LHCN-M2 (cell line): ENCODE data around the gene LIMK1. TPM values are rescaled to one million over a fixed set of nuclear protein-coding genes. Genes with fewer than 3 reads are reported as not detected.

Experiments
- DNase-seq: peaks from one replicate; pipeline ENCODE4 v3.0.0-alpha.2; 2012; ENCODE audit warnings: low read depth
- total RNA-seq: library from RNA; depleted of rRNA; stranded (reverse); fragments of >200 nt; gene quantifications from 2 replicates; pipeline ENCODE4 v1.2.3, GENCODE V29; 2014

Gene LIMK1
- total RNA-seq, 1 experiment from 2014 or later, result 121 TPM

DNA sequence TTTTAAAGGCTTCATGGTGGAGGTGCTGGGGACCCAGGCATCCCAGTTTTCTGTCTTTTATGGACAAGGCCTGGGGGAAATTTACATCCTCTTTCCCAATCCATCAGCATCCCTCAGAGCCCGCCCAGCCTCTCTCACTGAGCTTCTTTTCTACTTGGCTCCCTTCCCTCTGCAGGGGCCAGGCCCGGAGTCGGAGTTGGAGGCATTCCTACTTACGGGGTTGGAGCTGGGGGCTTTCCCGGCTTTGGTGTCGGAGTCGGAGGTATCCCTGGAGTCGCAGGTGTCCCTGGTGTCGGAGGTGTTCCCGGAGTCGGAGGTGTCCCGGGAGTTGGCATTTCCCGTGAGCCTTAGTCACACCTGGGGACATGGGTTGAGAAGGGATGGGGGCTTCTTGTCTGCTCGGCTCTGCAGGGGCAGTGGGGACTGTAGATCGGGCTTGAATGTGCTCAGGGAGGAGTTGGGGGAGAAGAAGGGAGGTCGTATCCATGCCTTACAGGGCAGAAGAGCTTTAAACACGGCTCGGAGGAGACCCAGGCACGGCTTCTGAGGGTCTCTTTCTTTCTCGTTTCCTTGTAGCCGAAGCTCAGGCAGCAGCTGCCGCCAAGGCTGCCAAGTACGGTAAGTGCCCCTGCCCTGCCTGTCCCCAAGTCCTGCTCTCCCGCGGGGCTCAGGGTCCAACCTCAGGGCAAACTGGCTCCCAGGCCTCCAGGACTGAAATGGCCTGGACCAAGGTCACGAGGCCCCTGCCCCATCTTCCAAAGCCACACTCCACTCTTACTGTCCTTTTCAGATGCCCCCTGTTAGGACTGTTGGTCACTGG, 27.3 kb upstream of the LIMK1 start:
- DNase-seq, result no peak

DNA sequence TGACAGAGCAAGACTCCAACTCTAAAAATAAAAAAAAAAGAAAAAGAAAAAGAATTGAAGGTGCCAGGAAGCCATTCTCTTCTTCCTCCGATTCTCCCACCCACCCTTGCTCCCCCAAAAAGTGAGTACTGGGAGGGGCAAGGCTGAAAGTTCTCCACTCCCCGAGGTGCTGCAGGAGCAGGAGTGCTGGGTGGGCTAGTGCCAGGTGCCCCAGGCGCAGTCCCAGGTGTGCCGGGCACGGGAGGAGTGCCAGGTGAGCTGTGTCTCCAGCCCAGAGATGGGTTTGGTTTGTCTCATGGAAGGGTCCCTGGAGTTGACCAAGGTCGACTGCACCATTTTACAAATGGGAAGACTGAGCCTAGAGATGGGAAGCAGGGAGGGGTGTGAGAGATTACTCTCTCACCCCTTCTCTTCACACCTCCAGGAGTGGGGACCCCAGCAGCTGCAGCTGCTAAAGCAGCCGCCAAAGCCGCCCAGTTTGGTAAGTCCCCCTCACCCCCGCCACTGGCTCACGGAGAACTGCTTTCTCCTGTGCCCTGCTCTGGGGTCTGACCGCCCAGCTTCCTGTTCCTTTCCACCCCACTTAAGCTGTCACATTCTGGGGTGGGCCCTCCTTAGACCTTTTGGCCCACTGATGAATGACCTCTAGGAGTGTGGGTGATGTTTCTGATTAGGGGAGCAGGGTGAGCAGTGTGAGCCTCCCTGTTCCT, 26.2 kb upstream of the LIMK1 start:
- DNase-seq, result no peak

DNA sequence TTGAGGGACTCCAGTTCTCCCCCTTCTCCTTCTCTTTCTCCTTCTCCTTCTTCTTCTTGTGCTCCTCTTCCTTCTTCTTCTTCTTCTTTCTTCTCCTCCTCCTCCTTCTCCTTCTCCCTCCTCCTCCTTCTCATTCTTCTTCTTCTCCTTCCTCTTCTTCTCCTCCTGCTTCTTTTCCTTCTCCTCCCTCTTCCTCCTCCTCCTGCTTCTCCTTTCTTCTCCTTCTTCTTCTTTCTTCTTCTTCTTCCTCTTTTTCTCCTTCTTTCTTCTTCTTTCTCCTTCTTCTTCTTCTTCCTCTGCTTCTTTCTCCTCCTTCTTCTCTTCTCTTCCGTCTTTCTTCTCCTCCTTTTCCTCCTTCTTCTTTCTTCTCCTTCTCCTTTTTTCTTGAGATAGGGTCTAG, 25.6 kb upstream of the LIMK1 start:
- no peak for DNase-seq

DNA sequence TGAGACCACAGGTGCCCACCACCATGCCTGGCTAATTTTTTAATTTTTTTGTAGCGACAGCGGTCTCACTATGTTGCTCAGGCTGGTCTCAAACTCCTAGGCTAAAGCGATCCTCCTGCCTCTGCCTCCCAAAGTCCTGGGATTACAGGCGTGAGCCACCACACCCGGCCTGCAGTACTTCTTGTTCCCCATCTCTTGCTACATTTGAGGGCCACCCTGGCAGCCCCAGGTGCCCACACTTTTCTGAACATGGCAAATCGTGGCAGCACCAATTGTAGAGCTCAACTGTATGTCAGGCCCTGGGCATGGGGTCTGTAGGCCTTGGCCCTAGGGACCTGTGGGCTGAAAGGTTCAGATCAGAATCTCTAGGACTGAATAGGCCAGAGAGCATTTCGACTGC, 25.1 kb upstream of the LIMK1 start:
- DNase-seq, result no peak

DNA sequence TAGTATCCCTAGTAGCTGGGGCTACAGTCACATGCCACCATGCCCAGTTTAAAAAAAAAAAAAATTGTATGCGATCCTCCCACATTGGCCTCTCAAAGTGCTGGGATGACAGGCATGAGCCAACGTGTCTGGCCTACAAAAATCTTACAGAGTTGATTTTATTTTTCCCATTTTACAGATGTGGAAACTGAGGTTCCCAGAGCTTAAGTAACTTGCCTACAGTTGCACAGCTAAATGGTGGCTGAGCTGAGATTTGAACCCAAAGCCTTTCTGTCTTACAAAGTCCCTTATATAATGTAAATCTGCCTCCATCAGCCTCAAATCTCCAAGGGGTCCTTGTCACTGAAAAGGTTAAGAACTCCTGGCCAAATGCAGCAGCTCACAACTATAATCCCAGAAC, 24.6 kb upstream of the LIMK1 start:
- DNase-seq, result no peak

DNA sequence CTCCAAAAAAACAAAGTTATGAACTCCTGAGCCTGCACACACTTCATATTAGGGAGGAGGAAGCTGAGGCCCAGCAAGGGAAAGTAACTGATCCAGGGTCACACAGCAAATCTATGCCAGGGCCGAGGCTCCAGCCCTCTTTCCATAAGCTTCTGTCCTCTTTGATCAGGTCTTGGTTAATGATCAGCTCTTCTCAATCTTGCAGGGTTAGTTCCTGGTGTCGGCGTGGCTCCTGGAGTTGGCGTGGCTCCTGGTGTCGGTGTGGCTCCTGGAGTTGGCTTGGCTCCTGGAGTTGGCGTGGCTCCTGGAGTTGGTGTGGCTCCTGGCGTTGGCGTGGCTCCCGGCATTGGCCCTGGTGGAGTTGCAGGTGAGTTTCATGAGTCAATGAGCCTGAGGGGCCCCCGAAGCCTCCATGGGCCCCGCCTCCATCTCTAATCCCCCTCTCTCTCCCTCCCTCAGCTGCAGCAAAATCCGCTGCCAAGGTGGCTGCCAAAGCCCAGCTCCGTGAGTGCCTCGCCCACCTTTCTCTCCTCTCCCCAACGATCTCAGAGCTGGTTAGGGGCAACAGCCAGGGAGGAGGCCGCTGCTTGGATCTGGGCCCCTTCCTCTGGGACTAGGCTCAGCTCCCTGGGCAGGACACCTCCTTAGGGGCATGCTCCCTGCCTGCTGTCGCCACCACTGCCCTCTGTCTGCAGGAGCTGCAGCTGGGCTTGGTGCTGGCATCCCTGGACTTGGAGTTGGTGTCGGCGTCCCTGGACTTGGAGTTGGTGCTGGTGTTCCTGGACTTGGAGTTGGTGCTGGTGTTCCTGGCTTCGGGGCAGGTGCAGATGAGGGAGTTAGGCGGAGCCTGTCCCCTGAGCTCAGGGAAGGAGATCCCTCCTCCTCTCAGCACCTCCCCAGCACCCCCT, 23.7 kb upstream of the LIMK1 start:
- DNase-seq, result no peak

DNA sequence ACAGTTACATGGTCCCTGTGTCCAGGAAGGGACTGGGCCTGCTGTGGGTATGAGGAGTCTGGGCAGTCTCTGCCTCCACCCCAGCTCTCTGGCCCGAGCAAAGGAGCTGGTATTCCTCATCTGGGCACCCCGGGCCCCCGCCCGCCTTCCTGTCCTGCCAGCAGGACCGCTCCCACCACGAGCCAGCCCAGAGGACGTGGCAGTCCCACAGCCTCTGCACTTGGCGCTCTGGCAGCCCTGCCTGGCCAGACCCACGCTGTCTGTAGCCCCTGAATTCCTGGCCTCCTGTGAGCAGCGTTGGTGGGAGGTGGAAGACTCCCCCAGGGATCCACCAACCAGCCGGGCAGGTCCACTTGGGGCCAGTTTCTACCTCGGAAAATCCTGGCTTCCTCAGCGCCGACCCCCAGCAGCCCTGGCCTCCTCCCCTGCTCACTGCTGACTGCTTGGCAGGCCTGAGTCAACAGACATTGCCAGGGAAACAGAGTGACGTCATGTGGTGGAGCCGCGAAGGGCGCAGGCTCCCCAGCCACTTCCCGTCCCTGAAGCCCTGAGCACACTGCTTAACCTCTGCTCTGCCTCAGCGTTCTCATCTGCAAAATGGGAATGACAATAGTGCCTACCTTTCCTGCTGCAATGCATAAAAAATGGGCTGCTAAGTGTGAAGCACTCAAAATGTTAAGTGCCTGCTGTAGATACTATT, 21.6 kb upstream of the LIMK1 start:
- peak; percentile 92 for DNase-seq

DNA sequence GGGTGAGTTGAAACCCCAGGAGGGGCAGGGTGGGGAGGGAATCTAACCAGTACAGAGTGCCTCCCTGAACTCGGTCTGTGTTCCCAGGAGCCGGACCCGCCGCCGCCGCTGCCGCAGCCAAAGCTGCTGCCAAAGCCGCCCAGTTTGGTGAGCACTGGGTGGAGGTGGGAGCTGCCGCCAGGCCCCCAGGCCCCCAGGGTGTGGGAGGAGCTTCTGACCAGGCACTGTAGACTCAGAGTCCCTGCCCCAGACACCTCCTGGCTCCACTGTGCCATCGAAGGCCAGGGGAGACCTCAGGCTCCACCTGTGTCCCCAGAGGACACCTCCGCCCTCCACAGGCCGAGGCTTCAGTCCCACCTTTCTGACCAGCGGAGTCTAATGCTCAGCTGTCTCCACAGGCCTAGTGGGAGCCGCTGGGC, 20.4 kb upstream of the LIMK1 start:
- DNase-seq, result no peak

DNA sequence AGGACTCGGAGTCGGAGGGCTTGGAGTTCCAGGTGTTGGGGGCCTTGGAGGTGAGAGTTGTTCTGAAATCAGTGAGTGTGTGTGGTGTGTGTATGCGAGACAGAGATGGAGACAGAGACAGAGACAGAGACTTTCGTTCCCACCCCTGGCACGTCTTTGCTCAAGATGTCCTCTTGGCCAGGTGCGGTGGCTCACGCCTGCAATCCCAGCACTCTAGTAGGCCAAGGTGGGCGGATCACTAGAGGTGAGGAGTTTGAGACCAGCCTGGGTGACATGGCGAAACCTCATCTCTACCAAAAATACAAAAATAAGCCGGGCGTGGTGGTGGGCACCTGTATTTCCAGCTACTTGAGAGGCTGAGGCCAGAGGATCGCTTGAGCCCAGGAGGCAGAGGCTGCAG, 20.0 kb upstream of the LIMK1 start:
- DNase-seq, result no peak

DNA sequence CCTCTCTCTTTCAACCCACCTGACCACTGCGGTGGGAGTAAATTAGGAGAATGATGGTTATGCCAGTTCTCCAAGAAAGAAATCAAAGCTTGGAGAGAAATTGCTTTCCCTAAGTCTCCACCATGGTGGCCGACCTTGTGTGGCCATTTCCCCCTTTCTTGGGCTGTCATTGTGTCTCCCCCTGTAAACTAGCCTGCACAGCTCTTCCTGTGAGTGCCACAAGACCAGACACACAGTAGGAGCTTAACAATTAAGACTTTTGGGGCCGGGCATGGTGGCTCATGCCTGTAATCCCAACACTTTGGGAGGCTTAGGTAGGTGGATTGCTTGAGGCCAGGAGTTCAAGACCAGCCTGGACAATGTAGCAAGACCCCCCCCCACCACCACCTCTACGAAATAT, 18.9 kb upstream of the LIMK1 start:
- DNase-seq, result no peak

DNA sequence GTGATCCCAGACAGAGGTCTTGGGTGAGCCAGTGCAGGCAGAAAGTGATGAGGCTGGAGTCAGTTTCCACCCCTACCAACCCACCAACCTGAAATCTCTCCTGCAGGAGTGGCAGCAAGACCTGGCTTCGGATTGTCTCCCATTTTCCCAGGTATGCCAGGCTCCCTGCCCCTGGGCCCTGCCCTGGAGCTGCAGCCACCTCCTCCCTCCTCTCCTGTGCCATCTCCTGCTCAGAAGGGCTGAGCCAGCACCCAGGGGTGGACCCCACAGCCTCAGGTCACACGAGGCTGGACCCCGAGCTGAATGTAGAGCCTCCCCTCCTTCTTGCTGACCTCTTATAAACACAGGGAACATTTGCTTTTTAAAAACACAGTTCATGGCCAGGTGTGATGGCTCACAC, 17.0 kb upstream of the LIMK1 start:
- DNase-seq, result no peak

DNA sequence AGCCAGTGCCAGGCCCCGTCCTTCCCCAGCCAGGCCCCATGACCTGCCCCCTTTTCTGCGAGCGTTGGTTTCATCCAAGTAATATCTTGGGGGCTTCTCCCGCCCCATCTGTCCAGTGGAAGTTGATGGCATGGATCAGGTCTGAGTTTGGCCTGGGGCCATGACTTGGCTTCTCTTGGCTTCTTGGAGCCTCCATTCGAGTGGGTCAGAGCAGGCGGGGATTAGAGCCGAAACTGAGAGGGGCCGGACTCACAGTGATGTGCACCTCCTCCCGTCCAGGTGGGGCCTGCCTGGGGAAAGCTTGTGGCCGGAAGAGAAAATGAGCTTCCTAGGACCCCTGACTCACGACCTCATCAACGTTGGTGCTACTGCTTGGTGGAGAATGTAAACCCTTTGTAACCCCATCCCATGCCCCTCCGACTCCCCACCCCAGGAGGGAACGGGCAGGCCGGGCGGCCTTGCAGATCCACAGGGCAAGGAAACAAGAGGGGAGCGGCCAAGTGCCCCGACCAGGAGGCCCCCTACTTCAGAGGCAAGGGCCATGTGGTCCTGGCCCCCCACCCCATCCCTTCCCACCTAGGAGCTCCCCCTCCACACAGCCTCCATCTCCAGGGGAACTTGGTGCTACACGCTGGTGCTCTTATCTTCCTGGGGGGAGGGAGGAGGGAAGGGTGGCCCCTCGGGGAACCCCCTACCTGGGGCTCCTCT, 15.1 kb upstream of the LIMK1 start:
- no peak for DNase-seq

DNA sequence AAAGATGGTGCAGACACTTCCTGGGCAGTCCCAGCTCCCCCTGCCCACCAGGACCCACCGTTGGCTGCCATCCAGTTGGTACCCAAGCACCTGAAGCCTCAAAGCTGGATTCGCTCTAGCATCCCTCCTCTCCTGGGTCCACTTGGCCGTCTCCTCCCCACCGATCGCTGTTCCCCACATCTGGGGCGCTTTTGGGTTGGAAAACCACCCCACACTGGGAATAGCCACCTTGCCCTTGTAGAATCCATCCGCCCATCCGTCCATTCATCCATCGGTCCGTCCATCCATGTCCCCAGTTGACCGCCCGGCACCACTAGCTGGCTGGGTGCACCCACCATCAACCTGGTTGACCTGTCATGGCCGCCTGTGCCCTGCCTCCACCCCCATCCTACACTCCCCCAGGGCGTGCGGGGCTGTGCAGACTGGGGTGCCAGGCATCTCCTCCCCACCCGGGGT, 14.5 kb upstream of the LIMK1 start:
- no peak for DNase-seq

DNA sequence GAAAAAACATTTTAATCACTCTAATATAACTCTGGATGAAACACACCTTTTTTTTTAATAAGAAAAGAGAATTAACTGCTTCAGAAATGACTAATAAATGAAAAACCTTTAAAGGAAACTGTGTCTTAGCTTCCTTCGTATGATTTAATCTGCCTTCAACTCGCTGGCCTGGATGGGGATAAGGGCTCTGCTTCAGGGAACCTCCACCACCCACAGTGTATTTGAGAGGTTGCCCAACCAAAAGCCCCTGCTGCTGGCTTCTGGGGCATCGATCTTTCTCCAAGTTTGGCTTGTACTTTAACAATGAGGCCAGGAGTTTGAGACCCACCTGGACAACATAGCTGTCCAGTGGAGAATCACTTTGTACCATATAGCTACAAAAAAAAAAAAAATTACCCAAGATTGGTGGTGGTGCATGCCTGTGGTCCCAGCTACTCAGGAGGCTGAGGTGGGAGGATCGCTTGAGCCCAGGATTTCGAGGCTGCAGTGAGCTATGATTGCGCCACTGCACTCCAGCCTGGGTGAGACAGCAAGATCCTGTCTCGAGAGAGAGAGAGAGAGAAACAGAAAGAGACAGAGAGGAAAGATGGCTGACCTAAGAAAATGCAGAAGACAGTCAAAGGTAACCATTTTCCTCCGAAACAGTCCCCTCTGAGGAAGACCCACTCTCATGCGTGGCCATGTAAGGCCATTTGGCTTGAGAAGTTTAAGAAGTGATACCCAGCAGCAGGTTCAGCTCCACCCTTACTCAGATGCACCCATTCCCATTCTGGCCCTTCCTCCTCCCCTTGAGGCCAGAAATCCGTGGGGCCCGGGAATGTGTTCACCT, 13.6 kb upstream of the LIMK1 start:
- DNase-seq, result no peak

DNA sequence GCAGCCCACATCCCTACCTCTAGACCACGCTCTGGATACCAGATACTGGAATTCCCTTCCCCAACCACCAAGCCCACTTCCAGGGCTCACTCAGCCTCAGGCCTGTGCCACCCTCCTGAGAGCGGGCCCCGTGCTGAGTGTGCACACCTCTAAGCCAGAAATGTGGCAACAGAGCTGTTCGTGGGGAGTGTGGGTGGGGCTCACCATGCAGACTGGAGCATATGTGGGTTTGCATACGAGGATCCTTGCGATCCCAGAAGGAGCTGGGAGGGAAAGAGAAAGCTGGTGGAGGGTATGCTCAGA, 13.0 kb upstream of the LIMK1 start:
- no peak for DNase-seq

DNA sequence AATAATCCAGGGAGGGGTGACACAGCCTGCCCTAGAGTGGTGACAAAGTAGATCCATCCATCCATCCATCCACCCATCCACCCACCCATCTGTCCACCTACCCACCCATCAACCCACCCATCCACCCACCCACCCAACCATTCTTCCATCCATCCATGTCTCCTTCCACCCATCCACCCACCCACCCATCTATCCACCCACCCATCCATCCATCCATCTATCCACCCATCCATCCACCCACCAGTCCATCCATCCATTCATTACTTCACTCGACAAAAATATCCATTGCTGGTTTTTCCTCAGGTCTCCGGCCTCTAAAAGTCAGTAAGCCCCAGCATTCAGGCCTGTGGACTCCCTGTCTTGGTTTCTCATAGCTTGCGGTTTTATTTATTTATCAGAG, 12.5 kb upstream of the LIMK1 start:
- DNase-seq, result no peak

DNA sequence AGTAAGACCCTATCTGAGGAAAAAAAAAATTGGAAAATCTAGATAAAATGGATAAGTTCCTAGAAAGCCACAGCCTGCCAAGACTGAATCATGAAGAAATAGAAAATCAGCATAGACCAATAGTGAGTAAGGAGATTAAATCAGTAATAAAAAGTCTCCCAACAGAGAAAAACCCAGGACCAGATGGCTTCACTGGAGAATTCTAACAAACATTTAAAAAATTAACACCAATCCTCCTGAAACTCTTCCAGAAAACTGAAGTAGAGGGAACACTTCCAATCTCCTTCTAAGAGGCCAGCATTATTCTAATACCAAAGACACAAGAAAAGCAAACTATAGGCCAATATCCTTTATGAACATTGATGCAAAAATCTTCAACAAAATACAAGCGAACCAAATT, 8.8 kb upstream of the LIMK1 start:
- DNase-seq, result no peak

DNA sequence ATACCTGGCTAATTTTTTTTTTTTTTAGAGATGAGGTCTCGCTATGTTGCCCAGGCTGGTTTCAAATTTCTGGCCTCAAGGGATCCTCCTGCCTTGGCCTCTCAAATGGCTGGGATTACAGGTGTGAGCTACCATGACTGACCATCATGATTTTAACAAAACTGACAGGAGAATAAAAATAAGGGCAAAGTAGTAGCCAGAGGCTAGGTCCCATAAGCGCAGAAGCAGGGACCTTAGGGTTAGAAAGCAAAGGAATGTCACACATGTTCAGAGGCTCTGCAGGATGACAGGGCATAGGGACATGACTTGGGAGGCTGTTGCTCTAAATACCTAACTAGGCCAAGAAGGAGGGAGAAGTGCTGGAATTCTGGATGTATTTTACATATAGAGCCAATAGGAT, 5.1 kb upstream of the LIMK1 start:
- no peak for DNase-seq

DNA sequence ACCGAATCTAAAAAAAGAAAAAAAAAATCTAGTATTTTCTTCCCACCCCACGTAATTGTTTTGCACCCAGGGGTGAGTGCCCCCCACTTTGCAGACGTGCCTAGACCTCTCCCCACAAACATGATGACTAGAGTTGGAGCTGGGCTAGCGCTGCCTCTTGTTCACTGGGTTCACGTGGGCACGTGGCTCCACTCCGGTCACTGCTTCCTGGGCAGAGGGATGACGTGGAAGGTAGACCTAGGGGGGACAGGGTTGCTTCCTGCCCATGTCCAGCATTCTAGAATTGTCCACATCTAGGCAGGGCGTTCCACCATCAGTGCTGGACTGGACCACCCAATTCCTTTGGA, 861 bp upstream of the LIMK1 start:
- DNase-seq, result no peak
